ENCODE measurements around the gene MAST2.
A peak's percentile ranks its signal among the peaks of the same experiment; 100 is the strongest.

GRCh38 chr1:46036894-46037839, 233.8 kb downstream of the MAST2 start:
- TF ChIP-seq CTCF (IDR thresholded peaks at IDR 0.05) (peak in 1 of 3 donors; percentile 86), POLR2A (IDR thresholded peaks at IDR 0.05) (no peak)

Measured in lower leg skin (tissue), 3 donors.